CD4-positive, alpha-beta T cell treated with Interleukin-4 for 4 hours (primary cell): ENCODE results near the gene NSF.
"Not testable (repeated sequence)": the region's sequence is repeated elsewhere in the genome, so short reads cannot be mapped to it uniquely, and the experiment has no call there.

Source experiments
- DNase-seq: peaks from one replicate; pipeline ENCODE4 v3.0.0-alpha.2; 2020

The NSF gene

DNA sequence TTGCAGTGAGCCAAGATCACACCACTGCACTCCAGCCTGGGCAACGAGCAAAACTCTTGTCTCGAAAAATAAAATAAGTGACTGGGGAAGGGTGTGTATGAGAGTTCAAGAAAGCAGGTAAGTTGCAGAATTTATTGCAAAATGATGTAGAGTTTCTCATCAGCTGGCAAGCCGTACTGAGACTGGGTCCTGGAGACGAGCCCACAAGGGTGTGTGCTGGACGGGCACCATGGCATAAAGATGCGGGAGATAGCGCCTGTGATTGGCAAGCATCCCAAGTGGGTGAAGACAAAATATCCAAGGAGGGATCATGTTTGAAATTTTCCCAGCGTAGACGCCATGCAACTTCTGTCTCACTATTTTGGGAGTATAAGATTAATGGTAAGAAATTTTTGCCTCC is 168.7 kb downstream of the NSF start:
- DNase-seq: no peak

DNA sequence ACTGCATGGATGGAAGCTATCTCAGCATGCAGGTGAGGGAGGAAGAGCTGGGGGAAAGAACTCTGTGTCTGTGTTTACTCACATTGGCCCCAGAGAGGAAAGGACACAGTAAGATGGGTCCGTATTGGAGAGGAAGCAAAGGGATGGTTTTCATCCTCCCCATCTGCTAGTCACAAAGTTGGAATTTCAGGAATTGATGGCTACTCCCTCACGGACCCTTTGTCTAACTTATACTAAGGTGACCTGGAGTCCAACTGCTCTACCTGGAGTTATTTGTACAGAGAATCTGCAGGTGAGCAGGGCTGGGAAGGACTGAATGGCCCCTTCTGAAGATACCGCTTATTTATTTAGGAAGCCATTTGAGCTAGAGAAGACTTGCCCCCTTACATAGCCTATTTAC is 172.9 kb downstream of the NSF start:
- no peak for DNase-seq

DNA sequence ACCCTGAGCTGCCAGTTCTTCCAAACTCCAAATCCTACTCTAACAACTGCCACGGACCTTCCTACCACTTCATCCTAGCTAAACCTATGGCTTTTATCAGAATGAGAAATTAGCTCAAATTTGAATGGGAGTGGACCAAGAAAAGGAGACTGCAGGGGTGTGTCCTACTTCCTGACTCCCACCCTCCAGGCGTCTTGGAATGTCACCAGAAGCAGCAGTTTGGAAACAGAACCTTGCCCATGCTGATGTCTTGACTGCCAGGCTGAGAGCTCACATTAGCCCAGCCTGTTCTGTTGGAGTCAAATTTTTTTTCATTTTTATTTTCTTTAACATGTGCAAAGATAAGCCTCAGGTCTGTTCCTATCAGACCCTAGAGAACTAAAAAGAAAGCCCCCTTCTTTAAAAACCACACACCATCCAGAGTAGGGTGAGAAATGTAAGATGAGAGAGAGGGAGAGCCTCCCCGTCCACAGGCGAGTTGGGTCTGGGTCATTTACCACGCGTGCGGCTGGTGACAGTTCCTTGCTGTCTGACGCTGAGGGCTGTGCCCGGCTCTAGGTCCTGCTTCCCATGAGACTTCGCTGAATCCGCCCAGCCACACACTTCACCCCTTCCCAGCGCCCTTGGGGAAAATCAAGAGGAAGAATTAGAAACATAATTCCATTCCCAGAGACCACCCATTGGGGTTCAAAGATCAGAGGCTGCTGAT is 173.7 kb downstream of the NSF start:
- no peak for DNase-seq

DNA sequence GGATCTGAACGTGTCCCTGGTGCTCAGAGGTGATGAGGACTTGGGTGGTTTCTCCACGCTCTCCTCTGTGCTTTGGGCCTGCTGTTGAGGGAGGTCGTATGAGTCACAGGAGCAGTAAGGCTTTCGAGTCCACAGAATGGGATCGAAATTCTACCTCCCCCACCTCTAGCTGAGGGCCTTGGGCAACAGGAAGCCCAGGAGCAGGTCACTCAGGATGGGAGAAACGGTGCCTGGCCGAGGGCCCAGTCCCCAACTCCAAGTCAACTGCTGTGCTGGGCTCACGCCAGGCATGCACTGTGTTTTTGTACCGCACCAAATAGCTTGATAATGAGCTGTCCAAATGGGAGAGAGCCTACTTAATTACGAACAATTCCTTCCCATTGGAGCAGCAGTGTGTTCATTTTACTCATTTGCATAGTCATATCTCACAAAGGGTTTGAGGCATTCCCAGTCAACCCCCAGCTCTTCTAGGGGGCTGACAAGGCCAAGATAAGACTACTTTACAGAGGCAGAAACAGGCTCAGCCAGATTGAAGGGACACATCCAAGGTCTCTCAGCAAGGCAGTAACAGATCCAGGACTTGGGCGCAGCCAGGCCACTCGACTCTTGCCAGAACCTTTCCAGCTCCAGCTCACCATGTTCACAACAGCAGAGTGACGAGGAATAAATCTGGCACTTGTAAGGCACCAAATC is 174.4 kb downstream of the NSF start:
- DNase-seq: no peak

DNA sequence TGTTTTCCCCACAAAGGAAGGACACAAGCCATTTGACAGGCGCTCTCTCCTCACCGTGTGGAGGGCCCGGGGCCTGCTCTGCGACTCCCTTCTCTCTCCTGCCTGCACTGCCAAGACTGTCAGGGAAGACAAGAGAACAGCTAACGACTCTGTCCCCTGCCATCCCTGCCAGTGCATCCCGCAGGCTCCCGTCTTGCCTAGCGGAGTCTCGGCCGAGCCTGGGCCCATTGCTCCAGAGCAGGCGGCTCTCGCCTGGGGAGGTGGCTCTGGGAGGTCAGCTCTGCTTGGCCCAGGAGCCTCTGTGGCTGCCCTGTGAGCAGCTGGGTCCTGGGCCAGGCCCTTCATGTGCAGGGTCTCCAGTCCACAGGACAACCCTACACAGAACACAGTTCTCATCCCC is 175.0 kb downstream of the NSF start:
- DNase-seq: no peak

DNA sequence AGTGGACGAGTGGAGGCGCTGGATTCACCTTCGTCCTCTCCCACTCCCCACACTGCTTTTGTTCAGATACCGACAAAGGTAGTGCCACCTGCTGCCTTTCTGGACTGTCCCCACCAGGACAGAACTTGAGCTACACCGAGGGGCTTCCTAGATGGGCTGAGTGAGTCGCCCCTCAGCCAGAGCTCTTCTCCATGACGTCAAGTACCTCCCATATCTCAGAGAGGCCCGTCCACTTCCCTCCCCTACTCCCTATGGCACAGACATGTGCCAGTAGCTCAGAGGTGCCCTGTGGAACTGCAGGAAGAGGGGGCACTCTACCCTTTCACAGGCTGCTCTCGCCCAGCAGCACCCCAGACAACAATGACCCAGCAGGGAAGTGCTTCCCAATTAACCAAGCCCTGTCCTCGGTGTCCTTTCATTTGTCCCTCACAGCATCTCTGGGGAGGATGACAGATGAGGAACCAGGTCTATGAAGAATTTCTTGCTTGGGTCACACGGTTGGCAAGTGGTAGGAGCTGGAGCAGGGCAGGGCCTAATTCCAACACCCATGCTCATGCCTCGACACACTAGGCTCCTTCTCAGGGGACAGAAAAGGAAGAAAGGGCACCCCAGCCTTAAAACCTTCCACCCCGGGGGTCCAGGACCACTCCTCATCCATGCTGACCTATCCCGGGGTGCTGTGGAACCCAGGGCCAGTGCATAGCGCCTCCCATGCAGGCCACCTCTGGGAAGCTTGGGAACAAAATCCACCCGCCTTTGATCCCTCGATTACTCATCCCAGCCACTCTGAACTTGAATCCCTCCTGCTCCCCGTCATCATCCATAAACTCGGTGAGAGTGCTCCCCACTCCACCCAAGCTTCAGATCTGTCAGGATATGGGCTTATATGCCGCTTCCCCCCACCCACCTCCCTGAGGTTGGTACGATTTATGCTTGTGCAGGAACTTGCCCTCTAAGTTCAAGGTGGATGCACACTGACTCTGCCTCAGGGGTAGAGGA is 176.3 kb downstream of the NSF start:
- DNase-seq: no peak

DNA sequence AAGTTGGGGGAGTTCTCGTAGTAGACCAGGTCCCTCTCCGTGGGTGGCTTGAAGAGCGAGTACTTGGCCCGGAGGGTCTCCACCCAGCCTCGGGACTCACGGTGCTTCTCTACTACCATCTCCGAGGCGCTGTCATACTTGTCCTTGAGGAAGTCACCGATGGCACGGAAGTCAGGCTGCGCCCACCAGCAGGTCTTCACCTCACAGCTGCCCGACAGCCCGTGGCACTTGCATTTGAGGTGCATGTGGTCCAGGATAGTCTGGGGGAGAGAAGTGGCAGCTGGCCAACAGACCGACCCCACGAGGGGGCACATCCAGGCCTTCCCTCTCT is 178.0 kb downstream of the NSF start:
- no peak for DNase-seq

DNA sequence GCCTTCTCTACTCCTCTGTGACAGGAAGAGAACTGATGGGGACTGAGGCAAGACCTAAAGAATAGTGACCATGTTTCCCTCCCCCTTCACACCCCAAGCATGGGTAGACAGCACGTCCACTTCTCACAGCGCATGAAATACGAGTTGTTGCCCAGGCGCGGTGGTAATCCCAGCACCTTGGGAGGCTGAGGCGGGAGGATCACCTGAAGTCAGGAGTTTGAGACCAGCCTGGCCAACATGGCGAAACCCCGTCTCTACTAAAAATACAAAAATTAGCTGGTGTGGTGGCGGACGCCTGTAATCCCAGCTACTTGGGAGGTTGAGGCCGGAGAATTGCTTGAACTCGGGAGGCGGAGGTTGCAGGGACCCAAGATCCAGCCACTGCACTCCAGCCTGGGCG is 178.4 kb downstream of the NSF start:
- not testable (repeated sequence) for DNase-seq

DNA sequence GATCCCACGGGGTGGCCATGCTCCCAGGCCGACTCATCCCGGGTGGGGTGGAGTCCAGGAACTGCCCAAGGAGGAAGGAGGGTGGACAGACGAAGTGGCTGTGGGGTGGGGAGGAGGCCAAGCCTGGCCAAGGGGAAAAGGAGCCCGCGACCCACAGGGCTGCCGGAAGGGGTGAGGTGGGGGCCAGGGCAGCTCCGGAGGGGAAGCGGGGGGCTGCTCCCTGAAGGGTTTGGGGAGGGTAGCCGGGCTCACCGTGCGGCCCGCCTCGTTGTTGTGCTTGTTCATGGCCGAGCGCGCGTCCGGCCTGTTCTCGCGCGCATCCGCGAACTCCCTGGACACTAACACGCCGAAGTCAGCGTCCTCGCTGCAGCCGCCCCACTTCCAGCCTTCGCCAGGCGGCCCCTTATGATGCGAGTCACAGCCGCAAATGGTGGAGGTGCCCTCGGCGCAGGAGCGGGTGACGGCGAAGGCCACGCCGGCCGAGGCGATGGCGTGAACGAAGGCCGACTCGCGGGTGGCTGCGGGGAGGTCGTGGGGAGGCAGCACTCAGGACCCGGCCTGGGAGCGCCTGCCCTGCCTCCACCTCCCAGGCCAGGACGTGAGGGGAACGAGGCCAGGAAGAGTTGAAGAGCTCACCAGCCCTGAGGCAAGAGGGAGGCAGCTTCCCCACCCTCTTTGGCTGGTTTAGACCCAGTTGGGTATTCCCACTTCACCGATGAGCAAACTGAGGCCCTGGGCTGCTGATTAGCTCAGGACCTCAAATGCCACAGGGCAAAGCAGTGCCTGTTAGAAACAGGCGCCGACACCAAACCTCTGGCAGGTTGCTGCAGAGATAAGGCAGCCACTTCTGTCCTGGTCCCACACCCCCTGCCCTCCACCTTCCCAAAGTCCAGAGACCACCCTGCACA is 179.3 kb downstream of the NSF start:
- no peak for DNase-seq

DNA sequence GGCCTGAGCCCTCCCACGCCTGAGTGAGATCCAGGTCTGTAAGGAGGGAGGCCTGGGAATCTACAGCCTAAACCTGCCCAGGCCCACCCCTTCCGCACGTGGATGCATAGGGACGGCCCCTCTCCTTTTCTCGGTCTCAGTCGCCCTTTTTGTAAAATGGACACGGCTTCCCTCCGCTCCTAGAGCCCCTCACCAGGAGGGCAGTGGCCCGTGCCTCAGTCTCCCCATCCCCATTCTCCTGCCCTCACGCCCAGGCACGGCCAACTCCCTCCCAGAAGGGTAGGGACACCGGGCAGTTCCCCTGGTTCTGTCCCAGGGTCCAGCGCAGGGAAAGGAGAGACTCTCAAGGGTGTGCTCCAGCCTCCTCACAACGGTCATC is 180.0 kb downstream of the NSF start:
- no peak for DNase-seq

DNA sequence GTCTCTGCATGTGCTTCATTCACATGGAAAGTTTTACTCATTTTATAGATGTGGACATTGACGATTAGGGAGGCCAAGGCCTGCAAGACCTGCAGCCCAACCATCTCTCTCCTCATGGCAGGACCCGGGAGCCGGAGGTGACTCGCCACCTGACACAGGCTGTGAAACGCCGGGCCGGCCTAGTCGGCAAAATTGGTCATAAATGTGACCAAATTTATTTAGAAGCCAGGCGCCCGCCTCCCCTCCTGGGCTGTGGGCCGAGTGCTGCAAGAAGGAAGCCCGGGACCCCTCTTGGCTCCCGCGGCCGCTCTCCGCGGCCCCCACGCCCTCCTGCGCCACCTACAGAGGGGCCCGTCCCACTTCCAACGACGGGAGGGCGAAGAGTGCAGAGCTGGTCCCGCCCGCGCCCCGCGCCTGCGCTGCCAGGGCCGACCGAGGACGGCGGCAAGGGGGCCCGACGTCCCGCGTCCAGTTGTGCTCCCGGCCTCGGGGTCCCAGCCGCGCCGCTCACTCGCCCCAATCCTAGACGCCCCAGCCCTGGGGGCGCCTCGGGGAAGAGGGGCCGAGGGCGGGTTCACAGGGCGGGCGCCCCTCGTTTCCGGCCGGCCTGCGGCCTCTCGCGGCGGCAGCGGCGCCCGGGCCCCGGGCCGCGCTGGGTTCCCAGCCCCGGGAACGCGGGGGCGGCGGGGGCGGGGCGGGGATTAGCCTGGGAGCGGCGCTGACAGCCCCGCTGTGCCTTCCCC is 180.5 kb downstream of the NSF start:
- DNase-seq: no peak

DNA sequence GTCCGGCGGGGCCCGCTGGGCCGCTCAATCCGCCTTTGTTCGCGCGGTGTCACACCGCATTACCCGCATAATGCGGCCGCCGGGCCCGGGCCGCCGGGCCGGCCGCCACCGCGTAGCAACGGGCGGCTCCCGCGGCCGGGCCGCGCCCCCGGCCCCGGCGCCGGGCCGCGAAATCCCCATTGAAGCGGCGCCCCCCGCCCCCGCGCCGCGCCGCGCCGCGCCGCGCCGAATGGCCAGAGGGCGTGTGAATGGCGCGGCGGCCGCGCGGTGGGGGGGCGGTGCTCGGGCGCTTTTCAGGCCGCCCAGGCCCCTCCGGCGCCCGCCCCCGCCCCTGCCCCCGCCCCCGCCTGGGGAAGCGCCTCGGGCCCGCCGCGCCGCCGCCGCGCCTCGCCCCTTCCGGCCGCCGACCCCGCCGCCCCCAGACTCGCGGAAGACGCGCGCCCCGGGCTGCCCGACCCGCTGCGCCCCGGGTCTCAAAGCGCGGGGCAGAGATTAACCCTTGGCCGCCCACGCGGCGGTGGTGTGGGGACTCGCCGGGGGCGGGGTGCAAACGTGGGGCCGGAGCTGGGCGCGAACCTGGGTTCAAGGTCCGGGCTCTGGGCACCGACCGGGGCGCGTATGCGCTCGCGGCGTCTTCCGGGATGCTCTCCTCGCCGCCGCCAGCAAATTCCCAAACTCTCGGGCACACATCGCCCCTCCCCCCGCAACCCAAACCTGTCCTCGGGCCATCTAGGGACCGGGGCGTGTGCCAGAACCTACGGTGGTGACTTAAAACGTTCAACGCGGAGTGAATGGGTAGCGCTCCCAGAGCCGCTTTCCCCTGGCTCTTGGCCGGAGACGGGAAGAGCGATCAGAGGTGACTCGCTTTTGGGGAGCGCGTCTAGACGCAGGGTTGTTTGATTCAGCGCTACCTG is 181.3 kb downstream of the NSF start:
- no peak for DNase-seq

DNA sequence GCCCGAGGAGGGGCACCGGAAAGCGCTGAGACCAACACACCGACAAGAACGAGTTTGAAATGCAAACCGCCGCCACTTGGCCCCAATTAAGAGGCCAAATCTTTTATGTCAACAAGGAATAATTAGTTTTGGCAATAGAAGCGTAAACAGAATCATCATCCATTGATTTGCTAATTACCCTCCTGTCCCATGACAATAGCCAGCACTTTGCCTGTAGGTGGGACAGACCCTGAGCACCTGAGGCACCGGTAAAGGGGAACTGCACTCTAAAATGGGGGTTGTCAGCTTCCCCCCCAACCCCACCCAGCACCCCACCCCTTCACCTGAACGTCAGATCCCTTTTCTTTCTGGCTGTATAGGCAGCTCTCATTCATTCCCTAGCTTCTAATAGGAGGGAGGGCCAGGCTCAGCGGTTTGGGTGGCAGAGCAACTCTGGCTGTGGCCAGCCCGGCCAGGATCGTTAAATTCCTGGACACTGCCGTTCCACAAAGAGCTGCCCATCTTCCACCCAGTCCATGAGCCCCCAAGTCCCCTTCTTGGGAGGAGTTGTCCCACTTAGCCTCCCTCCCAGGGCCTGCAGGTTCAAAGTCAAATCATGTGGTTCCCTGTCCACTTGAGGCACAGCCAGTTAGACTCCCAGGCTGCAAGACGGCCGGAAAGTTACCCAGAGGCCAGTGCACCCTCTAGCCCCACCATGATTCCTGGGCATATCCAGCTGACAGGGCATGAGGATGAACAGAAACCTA is 182.2 kb downstream of the NSF start:
- no peak for DNase-seq

DNA sequence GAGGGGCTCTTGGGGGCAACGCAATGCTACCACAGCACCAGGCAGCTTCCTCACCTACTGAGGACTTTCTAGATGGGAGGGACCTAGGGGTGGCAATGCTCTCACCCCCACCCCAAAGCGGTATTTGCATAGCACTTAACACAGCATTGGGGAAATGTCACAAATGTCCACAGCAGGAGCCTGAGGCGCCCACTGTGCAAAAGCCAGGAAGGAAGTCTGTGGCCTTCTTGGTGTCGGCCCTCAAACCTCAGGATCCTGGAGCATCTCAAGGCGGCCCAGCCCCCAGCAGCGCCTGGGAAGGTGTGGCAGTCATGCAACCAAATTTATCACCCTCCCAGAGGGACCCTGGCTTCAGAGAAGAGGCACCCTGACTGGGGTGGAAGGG is 182.7 kb downstream of the NSF start:
- no peak for DNase-seq

DNA sequence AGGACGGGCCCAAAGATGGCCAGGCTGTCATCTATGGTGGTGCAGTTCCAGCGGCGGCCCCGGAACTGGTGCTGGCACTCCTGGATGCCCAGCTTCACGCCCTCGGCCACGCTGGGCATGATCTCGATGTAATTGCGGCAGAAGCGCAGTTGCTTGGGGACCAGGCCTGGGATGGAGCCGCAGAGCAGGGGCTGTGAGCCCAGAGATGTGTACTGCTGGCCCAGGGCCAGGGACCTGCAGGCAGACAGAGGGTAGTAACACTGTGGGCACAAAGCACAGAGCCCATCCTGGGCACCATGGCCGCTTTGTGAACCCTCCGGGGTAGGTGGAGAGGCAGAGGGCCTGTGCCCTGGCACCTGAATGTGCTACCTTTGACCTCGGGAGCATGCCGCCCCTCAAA is 183.2 kb downstream of the NSF start:
- DNase-seq: no peak

DNA sequence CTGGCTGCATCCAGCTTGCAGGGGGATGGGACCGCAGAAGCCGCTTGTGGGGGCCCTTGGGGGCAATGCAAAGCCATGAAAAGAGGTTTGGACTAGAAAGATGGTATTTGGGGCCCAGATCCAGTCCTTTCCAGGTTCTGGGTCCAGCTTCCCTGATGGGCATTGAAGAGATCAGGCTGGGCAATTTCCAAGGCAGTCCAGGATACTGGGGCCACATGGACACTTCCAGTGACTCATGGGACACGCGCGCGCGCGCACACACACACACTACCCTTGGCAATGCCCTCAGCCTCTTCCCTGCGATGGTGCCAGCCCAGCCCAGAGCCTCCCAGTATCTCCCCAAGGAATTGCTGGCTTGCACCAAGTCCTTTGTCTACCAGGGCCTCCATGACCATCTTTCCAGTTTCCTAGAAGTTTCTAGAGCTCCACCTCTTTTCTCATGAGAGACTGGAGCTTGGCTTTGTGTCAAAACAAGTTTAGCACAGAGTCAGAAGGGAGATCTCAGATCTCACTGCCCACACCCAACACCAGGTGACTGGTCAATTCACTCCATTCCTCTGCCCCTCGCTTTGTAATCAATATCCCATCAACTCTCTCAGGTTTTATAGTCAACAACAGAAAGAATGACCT is 183.8 kb downstream of the NSF start:
- no peak for DNase-seq

DNA sequence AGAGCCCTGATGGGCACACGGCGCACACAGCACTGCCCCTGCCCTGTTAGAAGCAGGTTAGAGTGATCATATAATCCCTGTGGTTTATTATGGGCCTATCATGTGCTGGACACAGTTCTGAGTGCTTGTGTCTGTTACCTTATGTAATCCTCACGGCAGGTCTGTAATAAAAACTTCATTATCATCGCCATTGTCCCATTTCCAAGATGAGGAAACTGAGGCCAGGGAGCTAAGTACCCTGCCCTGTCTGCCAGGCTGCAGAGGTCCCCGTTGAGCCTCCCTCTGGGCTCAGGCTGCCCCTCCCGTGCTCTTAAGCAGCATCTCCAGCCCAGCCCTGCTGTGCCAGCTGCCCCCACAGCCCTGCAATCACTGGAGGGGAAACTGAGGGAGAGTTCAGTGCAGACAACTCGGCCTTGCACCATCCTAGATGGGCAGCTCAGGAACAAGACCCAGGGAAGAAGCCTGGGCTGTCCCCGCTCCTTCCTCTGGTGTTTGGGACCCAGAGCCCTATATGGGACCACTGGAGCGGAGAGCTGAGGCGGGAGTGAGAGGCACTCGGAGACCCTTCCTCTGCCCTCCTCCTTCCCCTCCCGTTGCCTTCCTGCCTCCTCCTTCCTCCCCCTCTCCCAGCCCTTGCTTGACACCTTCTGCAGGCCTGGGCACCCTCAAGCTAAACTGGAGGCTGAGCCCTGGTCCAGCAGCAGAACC is 186.0 kb downstream of the NSF start:
- no peak for DNase-seq

DNA sequence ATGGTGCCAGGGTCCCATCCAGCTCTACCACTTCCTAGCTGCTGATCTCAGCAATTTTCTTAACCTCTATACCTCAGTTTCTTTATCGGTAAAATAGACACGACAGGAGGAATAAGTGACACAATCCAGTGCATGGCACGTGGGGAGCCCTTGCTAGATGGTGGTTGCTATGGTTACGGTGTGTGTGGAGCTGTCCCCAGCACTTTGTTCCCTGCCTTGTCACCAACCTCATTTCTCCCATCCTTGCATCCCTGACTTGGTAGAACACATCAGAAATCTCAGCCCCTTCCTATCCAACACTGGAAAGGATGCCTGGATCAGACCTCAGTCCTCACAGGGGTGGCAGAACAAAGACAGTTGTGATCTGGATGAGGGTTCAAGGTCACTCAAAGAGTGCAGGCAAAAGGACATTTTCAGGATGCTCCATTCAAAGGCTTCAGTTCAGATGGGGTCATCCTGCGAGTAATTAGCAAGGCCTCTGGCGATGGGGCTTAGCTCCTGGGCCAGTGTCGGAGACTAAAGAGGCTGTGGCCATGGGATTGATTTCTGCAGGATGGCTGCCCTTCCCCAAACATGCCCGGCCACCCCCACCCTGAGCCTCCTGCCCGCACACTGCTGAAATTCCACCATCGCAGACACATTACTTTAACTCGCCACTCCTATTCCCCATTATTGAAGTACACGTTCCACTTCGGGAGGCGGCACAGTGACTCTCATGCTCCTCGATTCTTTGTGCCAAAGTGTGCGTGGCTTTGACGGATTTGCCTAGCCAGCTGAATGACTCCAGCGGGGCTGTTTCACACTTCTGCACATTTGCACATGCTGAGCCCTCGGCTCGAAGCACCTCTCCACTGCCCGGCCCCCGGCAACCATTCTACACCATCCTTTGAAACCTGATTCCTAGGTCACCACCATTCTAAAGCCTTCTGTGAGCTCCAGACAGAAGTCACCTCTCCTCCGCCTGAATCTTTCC is 187.8 kb downstream of the NSF start:
- no peak for DNase-seq
